ENCODE data around the gene RAB40B. TPM values are rescaled to one million over a fixed set of nuclear protein-coding genes. Genes with fewer than 3 reads are reported as not detected.

RAB40B gene
- polyA plus RNA-seq, 10 donors, result 34.7 to 51.0 (median 44.1) TPM

GRCh38 chr17:82675476-82676245, 22.8 kb downstream of the RAB40B start:
- DNase-seq, result no peak

- no peak for DNase-seq
Observed at GRCh38 chr17:82674656-82675475, 23.6 kb downstream of the RAB40B start.

- no peak for DNase-seq
Observed at GRCh38 chr17:82670661-82671450, 27.6 kb downstream of the RAB40B start.

- DNase-seq, result peak in 2 of 3 donors; percentile 47 to 72
Observed at GRCh38 chr17:82668631-82669099, 29.8 kb downstream of the RAB40B start.

GRCh38 chr17:82668024-82668630, 30.4 kb downstream of the RAB40B start:
- no peak for DNase-seq

- no peak for DNase-seq
Observed at GRCh38 chr17:82667668-82668000, 30.9 kb downstream of the RAB40B start.

GRCh38 chr17:82666931-82667667, 31.4 kb downstream of the RAB40B start:
- no peak for DNase-seq

- no peak for DNase-seq
Observed at GRCh38 chr17:82665891-82666290, 32.6 kb downstream of the RAB40B start.

- no peak for DNase-seq
Observed at GRCh38 chr17:82665217-82665616, 33.3 kb downstream of the RAB40B start.

GRCh38 chr17:82664701-82665182, 33.8 kb downstream of the RAB40B start:
- DNase-seq, result no peak

- DNase-seq, result no peak
Observed at GRCh38 chr17:82664276-82664575, 34.3 kb downstream of the RAB40B start.

- no peak for DNase-seq
Observed at GRCh38 chr17:82663381-82664275, 34.9 kb downstream of the RAB40B start.

- DNase-seq, result no peak
Observed at GRCh38 chr17:82662711-82663261, 35.7 kb downstream of the RAB40B start.

- no peak for DNase-seq
Observed at GRCh38 chr17:82661717-82662683, 36.5 kb downstream of the RAB40B start.

- DNase-seq, result no peak
Observed at GRCh38 chr17:82659886-82660285, 38.6 kb downstream of the RAB40B start.

GRCh38 chr17:82658796-82659452, 39.6 kb downstream of the RAB40B start:
- no peak for DNase-seq

- DNase-seq, result no peak
Observed at GRCh38 chr17:82658331-82658730, 40.2 kb downstream of the RAB40B start.

- DNase-seq, result no peak
Observed at GRCh38 chr17:82657926-82658325, 40.6 kb downstream of the RAB40B start.

Measured in muscle of back (tissue), 11 donors.